ENCODE results near the gene MAD1L1. TPM values are rescaled to one million over a fixed set of nuclear protein-coding genes. Genes with fewer than 3 reads are reported as not detected.

The MAD1L1 gene
- total RNA-seq, 2 experiments from 2014 or later: 58.3 to 65.3 TPM

DNA sequence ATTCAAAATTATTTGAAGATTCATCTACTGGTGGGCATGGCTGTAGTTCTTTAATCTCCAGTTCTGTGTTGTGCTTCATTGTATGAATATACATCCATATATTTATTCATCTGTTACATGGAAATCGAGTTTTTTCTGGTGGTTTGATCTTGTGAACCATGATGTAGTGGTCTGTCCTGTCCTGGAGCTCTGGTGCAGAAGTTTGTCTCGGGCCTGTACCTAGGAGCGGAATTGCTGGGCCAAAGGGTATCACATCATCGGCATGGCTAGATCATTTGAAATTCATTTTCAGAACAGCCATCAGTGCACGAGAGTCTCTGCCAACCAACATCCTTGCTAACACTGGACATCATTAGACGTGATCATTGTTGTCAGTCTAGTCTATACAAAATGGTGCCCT lies 455.6 kb downstream of the MAD1L1 start:
- ChIA-PET CTCF (ENCODE audit: unreplicated experiment) (no interaction called here), POLR2A (no interaction called here)
- intact Hi-C loops (cut with micrococcal nuclease; ENCODE audit: unreplicated experiment): no loop called here
- BruUV-seq (replicated peaks): no TSS peak
- Histone ChIP-seq H3K9me2 (ENCODE audit: insufficient read depth, low read length) (no peaks in the 10 kb centered on the region), H3K4me1 (ENCODE audit: insufficient read depth, low read length, poor library complexity, severe bottlenecking) (no peaks in the 10 kb centered on the region), H3K4me2 (ENCODE audit: low read length) (no peak overlapping the region), H3K4me3 (ENCODE audit: low read depth, low read length, poor library complexity, severe bottlenecking) (no peak overlapping the region), H4K20me1 (ENCODE audit: insufficient read depth, low read length) (no peaks in the 10 kb centered on the region), H3K79me2 (ENCODE audit: insufficient read depth, low read depth, low read length) (no peaks in the 10 kb centered on the region), H3K36me3 (ENCODE audit: insufficient read depth, low read length) (no peaks in the 10 kb centered on the region), H2AFZ (ENCODE audit: low read length) (no peak overlapping the region), H3K27ac (ENCODE audit: low read depth, low read length, poor library complexity, severe bottlenecking) (no peak overlapping the region), H3K9me3 (ENCODE audit: low read length) (peaks cover 4% of the 10 kb centered on the region; the same call in 1 of the 2 replicates)
- no peak for DNase-seq (ENCODE audit: low spot score)
- TF ChIP-seq, protein P1, sequence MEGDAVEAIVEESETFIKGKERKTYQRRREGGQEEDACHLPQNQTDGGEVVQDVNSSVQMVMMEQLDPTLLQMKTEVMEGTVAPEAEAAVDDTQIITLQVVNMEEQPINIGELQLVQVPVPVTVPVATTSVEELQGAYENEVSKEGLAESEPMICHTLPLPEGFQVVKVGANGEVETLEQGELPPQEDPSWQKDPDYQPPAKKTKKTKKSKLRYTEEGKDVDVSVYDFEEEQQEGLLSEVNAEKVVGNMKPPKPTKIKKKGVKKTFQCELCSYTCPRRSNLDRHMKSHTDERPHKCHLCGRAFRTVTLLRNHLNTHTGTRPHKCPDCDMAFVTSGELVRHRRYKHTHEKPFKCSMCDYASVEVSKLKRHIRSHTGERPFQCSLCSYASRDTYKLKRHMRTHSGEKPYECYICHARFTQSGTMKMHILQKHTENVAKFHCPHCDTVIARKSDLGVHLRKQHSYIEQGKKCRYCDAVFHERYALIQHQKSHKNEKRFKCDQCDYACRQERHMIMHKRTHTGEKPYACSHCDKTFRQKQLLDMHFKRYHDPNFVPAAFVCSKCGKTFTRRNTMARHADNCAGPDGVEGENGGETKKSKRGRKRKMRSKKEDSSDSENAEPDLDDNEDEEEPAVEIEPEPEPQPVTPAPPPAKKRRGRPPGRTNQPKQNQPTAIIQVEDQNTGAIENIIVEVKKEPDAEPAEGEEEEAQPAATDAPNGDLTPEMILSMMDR (conservative IDR thresholded peaks at IDR 0.05; ENCODE audit: low read length): no peak
- no peak for TF ChIP-seq EZH2phosphoT487 (IDR thresholded peaks at IDR 0.05; ENCODE audit: borderline replicate concordance, low read depth, low read length)

DNA sequence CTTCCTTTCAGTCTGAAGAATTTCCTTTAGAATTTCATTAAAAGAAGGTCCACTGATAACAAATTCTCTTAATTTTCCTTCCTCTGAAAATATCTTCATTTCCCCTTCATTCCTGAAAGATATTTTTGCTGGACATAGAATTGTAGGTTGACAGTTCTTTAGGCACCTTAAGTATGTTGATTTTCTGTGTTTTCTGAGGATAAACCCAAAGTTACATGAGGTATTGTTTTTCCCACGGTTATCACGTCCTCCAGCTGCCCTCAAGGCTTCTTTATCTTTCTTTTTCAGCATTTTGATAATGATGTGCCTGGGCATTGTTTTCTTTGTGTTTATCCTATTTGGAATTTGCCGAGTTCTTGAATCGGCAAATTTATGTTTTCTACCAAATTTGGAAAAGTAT lies 457.4 kb downstream of the MAD1L1 start:
- H3K9me3 ChIP-seq (ENCODE audit: low read length): peaks cover 4% of the 10 kb centered on the region; the same call in 1 of the 2 replicates
- no TSS peak for BruUV-seq (replicated peaks)
- no peaks in the 10 kb centered on the region for H4K20me1 ChIP-seq (ENCODE audit: insufficient read depth, low read length)
- intact Hi-C loops (cut with micrococcal nuclease; ENCODE audit: unreplicated experiment): no loop called here
- TF ChIP-seq, protein P1 (conservative IDR thresholded peaks at IDR 0.05; ENCODE audit: low read length): no peak
- TF ChIP-seq EZH2phosphoT487 (IDR thresholded peaks at IDR 0.05; ENCODE audit: borderline replicate concordance, low read depth, low read length): no peak
- ChIA-PET CTCF (ENCODE audit: unreplicated experiment) (no interaction called here), POLR2A (no interaction called here)
- H3K36me3 ChIP-seq (ENCODE audit: insufficient read depth, low read length): no peaks in the 10 kb centered on the region
- H3K4me2 ChIP-seq (ENCODE audit: low read length): no peak overlapping the region
- DNase-seq (ENCODE audit: low spot score): no peak
- H3K27ac ChIP-seq (ENCODE audit: low read depth, low read length, poor library complexity, severe bottlenecking): no peak overlapping the region
- no peaks in the 10 kb centered on the region for H3K4me1 ChIP-seq (ENCODE audit: insufficient read depth, low read length, poor library complexity, severe bottlenecking)
- H3K79me2 ChIP-seq (ENCODE audit: insufficient read depth, low read depth, low read length): no peaks in the 10 kb centered on the region
- H3K4me3 ChIP-seq (ENCODE audit: low read depth, low read length, poor library complexity, severe bottlenecking): no peak overlapping the region
- H2AFZ ChIP-seq (ENCODE audit: low read length): no peak overlapping the region
- H3K9me2 ChIP-seq (ENCODE audit: insufficient read depth, low read length): no peaks in the 10 kb centered on the region

DNA sequence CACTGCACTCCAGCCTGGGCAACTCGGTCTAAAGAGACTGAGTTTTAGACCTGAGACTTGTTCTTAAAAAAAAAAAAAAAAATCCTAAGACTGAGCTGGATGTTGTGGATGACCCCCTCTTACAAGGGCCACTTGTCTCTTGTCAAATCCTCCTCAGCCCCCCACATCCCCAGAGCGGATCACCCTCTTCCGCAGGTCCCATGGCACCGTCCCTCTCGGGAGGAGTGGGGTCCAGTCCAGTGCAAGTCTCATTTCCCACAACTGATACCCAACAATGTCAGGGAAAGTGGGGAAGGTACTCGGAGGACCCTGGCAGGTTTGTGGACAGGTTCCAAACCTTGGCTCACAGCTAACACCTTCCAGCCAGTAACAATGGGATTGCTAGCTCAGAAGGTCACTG lies 462.4 kb downstream of the MAD1L1 start:
- Histone ChIP-seq H3K9me3 (ENCODE audit: low read length) (peaks cover under 1% of the 10 kb centered on the region; the same call in 1 of the 2 replicates), H3K4me2 (ENCODE audit: low read length) (no peak overlapping the region), H3K4me3 (ENCODE audit: low read depth, low read length, poor library complexity, severe bottlenecking) (no peak overlapping the region), H3K9me2 (ENCODE audit: insufficient read depth, low read length) (no peaks in the 10 kb centered on the region), H2AFZ (ENCODE audit: low read length) (no peak overlapping the region), H3K36me3 (ENCODE audit: insufficient read depth, low read length) (no peaks in the 10 kb centered on the region), H3K79me2 (ENCODE audit: insufficient read depth, low read depth, low read length) (no peaks in the 10 kb centered on the region), H3K4me1 (ENCODE audit: insufficient read depth, low read length, poor library complexity, severe bottlenecking) (no peaks in the 10 kb centered on the region), H4K20me1 (ENCODE audit: insufficient read depth, low read length) (no peaks in the 10 kb centered on the region), H3K27ac (ENCODE audit: low read depth, low read length, poor library complexity, severe bottlenecking) (no peak overlapping the region)
- ChIA-PET POLR2A (no interaction called here), CTCF (ENCODE audit: unreplicated experiment) (no interaction called here)
- TF ChIP-seq, protein P1 (conservative IDR thresholded peaks at IDR 0.05; ENCODE audit: low read length): no peak
- no peak for TF ChIP-seq EZH2phosphoT487 (IDR thresholded peaks at IDR 0.05; ENCODE audit: borderline replicate concordance, low read depth, low read length)
- no peak for DNase-seq (ENCODE audit: low spot score)
- no TSS peak for BruUV-seq (replicated peaks)
- intact Hi-C loops (cut with micrococcal nuclease; ENCODE audit: unreplicated experiment): no loop called here

Data from OCI-LY7 (cell line).